HK-2 (cell line): ENCODE measurements around the gene TBC1D1.
"Not testable (repeated sequence)": the region's sequence is repeated elsewhere in the genome, so short reads cannot be mapped to it uniquely, and the experiment has no call there.

ENCODE experiments used
- DNase-seq: peaks from one replicate; pipeline ENCODE4 v3.0.0-alpha.2; 2018; ENCODE audit not compliant: unreplicated experiment

TBC1D1 gene

GRCh38 chr4:37966044-37966443, 75.2 kb downstream of the TBC1D1 start:
- DNase-seq = no peak

GRCh38 chr4:37967736-37968135, 76.9 kb downstream of the TBC1D1 start:
- DNase-seq = no peak

- DNase-seq = no peak
Measured at GRCh38 chr4:37968747-37969146, 77.9 kb downstream of the TBC1D1 start.

GRCh38 chr4:37970702-37971101, 79.8 kb downstream of the TBC1D1 start:
- DNase-seq = peak; percentile 49

GRCh38 chr4:37971202-37971601, 80.3 kb downstream of the TBC1D1 start:
- no peak for DNase-seq

- DNase-seq = no peak
Measured at GRCh38 chr4:37973441-37973840, 82.6 kb downstream of the TBC1D1 start.

- DNase-seq = not testable (repeated sequence)
Measured at GRCh38 chr4:37975321-37975822, 84.5 kb downstream of the TBC1D1 start.

- DNase-seq = no peak
Measured at GRCh38 chr4:37976507-37976906, 85.6 kb downstream of the TBC1D1 start.

GRCh38 chr4:37976991-37977470, 86.1 kb downstream of the TBC1D1 start:
- DNase-seq = peak; percentile 84

GRCh38 chr4:37977471-37978247, 86.8 kb downstream of the TBC1D1 start:
- DNase-seq = peak; percentile 72

- peak; percentile 29 for DNase-seq
Measured at GRCh38 chr4:37978248-37978924, 87.5 kb downstream of the TBC1D1 start.

GRCh38 chr4:37980246-37980645, 89.4 kb downstream of the TBC1D1 start:
- DNase-seq = no peak

- no peak for DNase-seq
Measured at GRCh38 chr4:37981425-37981824, 90.5 kb downstream of the TBC1D1 start.

GRCh38 chr4:37981844-37982720, 91.2 kb downstream of the TBC1D1 start:
- DNase-seq = no peak

- DNase-seq = no peak
Measured at GRCh38 chr4:37982736-37983135, 91.9 kb downstream of the TBC1D1 start.

- no peak for DNase-seq
Measured at GRCh38 chr4:37983951-37984350, 93.1 kb downstream of the TBC1D1 start.

GRCh38 chr4:37985730-37986275, 94.9 kb downstream of the TBC1D1 start:
- DNase-seq = no peak

GRCh38 chr4:37988670-37989069, 97.8 kb downstream of the TBC1D1 start:
- DNase-seq = no peak

- DNase-seq = no peak
Measured at GRCh38 chr4:37989398-37990260, 98.7 kb downstream of the TBC1D1 start.

- DNase-seq = no peak
Measured at GRCh38 chr4:37990731-37991245, 99.9 kb downstream of the TBC1D1 start.
